ENCODE measurements around the gene AQP6. TPM values are rescaled to one million over a fixed set of nuclear protein-coding genes. Genes with fewer than 3 reads are reported as not detected.

AQP6 gene
- total RNA-seq, 4 donors from 2014 or later = not detected

GRCh38 chr12:49957570-49957967, 15.2 kb upstream of the AQP6 start:
- Histone ChIP-seq H3K4me3 (replicated peaks in 1 of 3) (no peak overlapping the region), H3K27ac (no peak overlapping the region), H3K9me3 (no peaks in the 10 kb centered on the region), H3K27me3 (no peaks in the 10 kb centered on the region), H3K4me1 (peaks cover 15 to 45% of the 10 kb centered on the region in 2 donors), H3K36me3 (no peaks in the 10 kb centered on the region)
- intact Hi-C loops (cut with DNase I) = no loop called here
- DNase-seq = no peak
- TF ChIP-seq, protein P1, sequence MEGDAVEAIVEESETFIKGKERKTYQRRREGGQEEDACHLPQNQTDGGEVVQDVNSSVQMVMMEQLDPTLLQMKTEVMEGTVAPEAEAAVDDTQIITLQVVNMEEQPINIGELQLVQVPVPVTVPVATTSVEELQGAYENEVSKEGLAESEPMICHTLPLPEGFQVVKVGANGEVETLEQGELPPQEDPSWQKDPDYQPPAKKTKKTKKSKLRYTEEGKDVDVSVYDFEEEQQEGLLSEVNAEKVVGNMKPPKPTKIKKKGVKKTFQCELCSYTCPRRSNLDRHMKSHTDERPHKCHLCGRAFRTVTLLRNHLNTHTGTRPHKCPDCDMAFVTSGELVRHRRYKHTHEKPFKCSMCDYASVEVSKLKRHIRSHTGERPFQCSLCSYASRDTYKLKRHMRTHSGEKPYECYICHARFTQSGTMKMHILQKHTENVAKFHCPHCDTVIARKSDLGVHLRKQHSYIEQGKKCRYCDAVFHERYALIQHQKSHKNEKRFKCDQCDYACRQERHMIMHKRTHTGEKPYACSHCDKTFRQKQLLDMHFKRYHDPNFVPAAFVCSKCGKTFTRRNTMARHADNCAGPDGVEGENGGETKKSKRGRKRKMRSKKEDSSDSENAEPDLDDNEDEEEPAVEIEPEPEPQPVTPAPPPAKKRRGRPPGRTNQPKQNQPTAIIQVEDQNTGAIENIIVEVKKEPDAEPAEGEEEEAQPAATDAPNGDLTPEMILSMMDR (IDR thresholded peaks at IDR 0.05) = no peak
- no peak for TF ChIP-seq POLR2A (IDR thresholded peaks at IDR 0.05)

DNA sequence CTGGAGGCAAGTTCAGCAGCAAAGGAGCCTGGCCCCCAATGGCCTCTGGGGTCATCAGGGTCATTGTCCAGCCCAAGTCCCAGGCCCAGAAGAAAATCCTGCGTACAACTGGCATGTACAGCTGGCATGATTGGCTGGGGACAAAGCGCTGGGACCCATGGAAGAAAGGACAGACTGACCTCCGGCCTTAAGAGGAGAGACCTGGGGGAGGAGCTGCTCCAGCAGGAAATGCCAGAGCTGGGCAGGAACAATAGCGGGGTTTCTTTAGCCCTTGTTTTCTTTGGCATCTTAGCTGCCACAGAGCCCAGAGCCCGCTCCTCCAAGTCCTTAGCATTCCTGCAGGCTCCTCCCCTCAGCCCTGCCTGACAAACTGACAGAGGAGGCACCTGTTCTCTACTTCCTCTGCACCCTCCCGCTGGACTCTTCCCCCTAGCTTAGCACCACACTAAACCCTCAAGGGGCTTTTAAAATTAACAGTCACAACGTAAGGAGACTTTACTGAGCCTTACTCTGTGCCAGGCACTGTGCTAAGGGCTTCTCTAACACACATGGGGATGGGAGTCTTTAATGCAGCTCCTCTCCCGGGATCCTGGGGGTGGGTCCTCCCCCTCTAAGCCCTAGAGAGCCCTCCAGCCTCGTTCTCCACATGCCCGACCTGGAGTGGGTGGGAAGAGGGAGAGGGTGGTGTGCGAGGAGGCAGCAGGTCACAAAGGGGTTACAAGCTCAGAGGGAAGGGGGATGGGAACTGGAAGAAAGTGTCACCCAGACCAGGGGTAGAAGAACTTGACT, 12.9 kb upstream of the AQP6 start:
- TF ChIP-seq POLR2A (IDR thresholded peaks at IDR 0.05) = peak in 1 of 2 donors; percentile 40
- TF ChIP-seq, protein P1 (IDR thresholded peaks at IDR 0.05) = no peak
- peak overlapping the region; percentile 61 to 77 (median 77) for H3K27ac ChIP-seq

DNA sequence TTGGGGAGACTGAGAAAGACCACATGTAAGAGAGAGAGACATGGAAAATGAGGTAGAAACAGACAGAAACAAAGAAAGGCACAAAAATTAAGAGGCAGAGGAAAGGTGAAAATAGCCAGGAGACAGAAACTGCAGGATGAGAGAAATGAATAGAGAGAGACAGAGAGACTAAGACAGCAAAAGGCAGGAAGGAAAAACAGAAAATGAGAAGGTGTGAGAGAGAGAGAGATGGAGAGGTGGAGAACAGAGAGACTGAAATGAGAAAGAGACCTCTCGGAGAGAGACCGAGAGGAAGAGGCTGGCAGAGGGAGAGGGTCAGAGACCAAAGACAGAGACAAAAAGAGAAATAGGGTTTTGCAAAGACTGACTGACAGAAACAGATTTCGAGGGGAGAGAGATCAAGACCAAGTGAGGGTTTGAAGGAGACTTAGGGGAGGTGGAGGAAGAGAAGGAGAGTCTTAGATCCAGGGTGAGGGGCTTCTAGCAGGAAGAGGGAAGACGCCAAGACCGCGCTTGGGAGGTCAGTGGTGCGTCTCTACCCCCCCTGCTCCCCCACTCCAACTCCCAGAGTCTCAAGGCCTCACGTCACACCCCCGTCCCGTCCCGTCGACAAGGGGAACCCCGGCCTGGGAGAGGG, 12.2 kb upstream of the AQP6 start:
- Histone ChIP-seq H3K27ac (no peak overlapping the region), H3K27me3 (no peaks in the 10 kb centered on the region), H3K36me3 (no peaks in the 10 kb centered on the region), H3K4me1 (peaks cover 20 to 54% of the 10 kb centered on the region in 2 donors), H3K9me3 (no peaks in the 10 kb centered on the region), H3K4me3 (replicated peaks in 1 of 3) (peak overlapping the region in 1 of 3 donors; percentile 21)
- DNase-seq = no peak
- TF ChIP-seq, protein P1 (IDR thresholded peaks at IDR 0.05) = no peak
- no peak for TF ChIP-seq POLR2A (IDR thresholded peaks at IDR 0.05)
- intact Hi-C loops (cut with DNase I) = no loop called here
- WGBS, 2 donors = 44 to 53% methylated on average over 7 of the region's 13 CpGs

More for the DNA sequence above, 12.9 kb upstream of the AQP6 start:
- DNase-seq = peak; percentile 94 to 95
- Histone ChIP-seq H3K4me1 (peaks cover 20 to 55% of the 10 kb centered on the region in 2 donors), H3K4me3 (replicated peaks in 1 of 3) (no peak overlapping the region), H3K36me3 (no peaks in the 10 kb centered on the region), H3K9me3 (no peaks in the 10 kb centered on the region), H3K27me3 (no peaks in the 10 kb centered on the region)
- 10 to 12% methylated on average over 11 of the region's 11 CpGs for WGBS, 2 donors
- intact Hi-C loops (cut with DNase I) = no loop called here

- no peaks in the 10 kb centered on the region for H3K27me3 ChIP-seq
- intact Hi-C loops (cut with DNase I) = no loop called here
- peaks cover 20 to 53% of the 10 kb centered on the region in 2 donors for H3K4me1 ChIP-seq
- no peak for TF ChIP-seq POLR2A (IDR thresholded peaks at IDR 0.05)
- TF ChIP-seq, protein P1 (IDR thresholded peaks at IDR 0.05) = no peak
- no peaks in the 10 kb centered on the region for H3K9me3 ChIP-seq
- H3K4me3 ChIP-seq (replicated peaks in 1 of 3) = peak within 1 kb of the TSS in 1 of 3 donors; percentile 21
- peak; percentile 22 to 32 for DNase-seq
- 5 to 7% methylated on average over 22 to 24 of the region's 111 CpGs for WGBS, 2 donors
- H3K27ac ChIP-seq = peak within 1 kb of the TSS; percentile 28 to 57 (median 46)
- no peaks in the 10 kb centered on the region for H3K36me3 ChIP-seq
These were observed 11.4 kb upstream of the AQP6 start, which contains the start of gene AQP5 for GRCh38 chr12:49961111-49961922. Gene AQP5 (plus strand): TSS chr12:49961872. CDS start chr12:49962018, 146 bp downstream.
